HCT116 (cell line): ENCODE measurements around the gene RNASEH2A. TPM values are rescaled to one million over a fixed set of nuclear protein-coding genes. Genes with fewer than 3 reads are reported as not detected.
A peak's percentile ranks its signal among the peaks of the same experiment; 100 is the strongest.

ENCODE experiments used
- ATAC-seq: fragments of 200-7000 bp; cut with Tn5 transposase; 2 replicates; pipeline ENCODE4 v1.9.1; 2020; ENCODE audit warnings: mild to moderate bottlenecking, moderate library complexity
- BruUV-seq: library from RNA; stranded (reverse); fragments of 400-500 nt; replicated peaks from 2 replicates; lab custom pipeline; 2021; lab: Mats Ljungman, UMichigan
- CTCF ChIA-PET: fragments of 300-600 bp; sonication (Branson Sonifier 250); formaldehyde crosslinking; loops from one replicate; lab custom pipeline; 2021; ENCODE audit warnings: antibody characterized with exemption; lab: Charles Lee
- POLR2A ChIA-PET: fragments of 300-600, 350-600 bp; sonication (Branson Sonifier 250); formaldehyde crosslinking; loops from one replicate; lab custom pipeline; 2021; ENCODE audit warnings: antibody characterized with exemption; lab: Charles Lee
- RAD21 ChIA-PET, 2 experiments: fragments of 300-600 bp; sonication (Branson Sonifier 250); formaldehyde crosslinking; loops; one replicate each; lab custom pipeline; 2023; ENCODE audit warnings: low total read pairs in 2 of 2; ENCODE audit not compliant: uncharacterized antibody in 2 of 2, unreplicated experiment in 2 of 2, low non-redundant PET in 1 of 2; lab: Charles Lee
- DNase-seq: peaks from one replicate; pipeline ENCODE4 v3.0.0-alpha.2; 2010; ENCODE audit warnings: low read depth, low spot score
- H2AFZ ChIP-seq: fragments of 200-600 bp; shearing (Covaris generic), sonication (generic); 2 replicates; pipeline ENCODE4 v1.6.1; 2017; ENCODE audit warnings: low read depth, mixed run types, mixed read lengths, antibody characterized with exemption, low read length; ENCODE audit not compliant: poor library complexity, severe bottlenecking
- H3K27ac ChIP-seq: 2 replicates; pipeline ENCODE4 v1.5.1; 2012; ENCODE audit warnings: low read depth, low read length
- H3K27me3 ChIP-seq: fragments of 200-600 bp; sonication (generic); 2 replicates; pipeline ENCODE4 v1.6.1; 2016; ENCODE audit warnings: mixed run types, low read length, mixed read lengths; ENCODE audit not compliant: insufficient read depth
- H3K36me3 ChIP-seq, 2 experiments: fragments of 200-500 bp in 1 of 2; fragments of 200-600 bp in 1 of 2; sonication (Bioruptor generic) in 1 of 2; sonication (generic) in 1 of 2; 2 replicates each; pipeline versions ENCODE4 v1.5.1 to v1.6.1; 2014 to 2016; ENCODE audit warnings: low read length in 2 of 2, inconsistent platforms in 1 of 2, mixed read lengths in 1 of 2, mixed run types in 1 of 2; ENCODE audit not compliant: insufficient read depth in 2 of 2, control insufficient read depth in 1 of 2
- H3K4me1 ChIP-seq, 2 experiments: fragments of 200-600 bp in 1 of 2; sonication (generic) in 1 of 2; 2 replicates each; pipeline versions ENCODE4 v1.5.1 to v1.6.1; 2012 to 2017; ENCODE audit warnings: low read length in 2 of 2, inconsistent platforms in 1 of 2, mild to moderate bottlenecking in 1 of 2, mixed read lengths in 1 of 2, mixed run types in 1 of 2, moderate library complexity in 1 of 2; ENCODE audit not compliant: insufficient read depth in 2 of 2, control insufficient read depth in 1 of 2
- H3K4me2 ChIP-seq: fragments of 200-600 bp; sonication (generic); 2 replicates; pipeline ENCODE4 v1.6.1; 2017; ENCODE audit warnings: mixed run types, low read length, mixed read lengths
- H3K4me3 ChIP-seq, 2 experiments: fragments of 200-600 bp in 1 of 2; sonication (generic) in 1 of 2; replicated peaks in 1 of 2; 2 replicates each; pipeline ENCODE4 v1.5.1; 2011 to 2016; ENCODE audit warnings: low read length in 2 of 2, control low read depth in 1 of 2, low read depth in 1 of 2, mild to moderate bottlenecking in 1 of 2, mixed read lengths in 1 of 2, mixed run types in 1 of 2
- H3K79me2 ChIP-seq: fragments of 200-600 bp; sonication (generic); 2 replicates; pipeline ENCODE4 v1.6.1; 2017; ENCODE audit warnings: mild to moderate bottlenecking, mixed run types, low read length, moderate library complexity, mixed read lengths; ENCODE audit not compliant: insufficient read depth
- H3K9ac ChIP-seq: fragments of 200-600 bp; sonication (generic); 2 replicates; pipeline ENCODE4 v1.6.1; 2016; ENCODE audit warnings: low read length, mixed read lengths
- H3K9me2 ChIP-seq: fragments of 200-600 bp; sonication (generic), shearing (Covaris generic); 2 replicates; pipeline ENCODE4 v1.6.1; 2017; ENCODE audit warnings: mixed run types, mild to moderate bottlenecking, moderate library complexity; ENCODE audit not compliant: insufficient read depth
- H3K9me3 ChIP-seq, 2 experiments: fragments of 200-500 bp in 1 of 2; fragments of 200-600 bp in 1 of 2; sonication (Bioruptor generic) in 1 of 2; sonication (generic) in 1 of 2; 2 replicates each; pipeline ENCODE4 v1.6.1; 2014 to 2017; ENCODE audit warnings: low read length in 2 of 2, mixed read lengths in 2 of 2, inconsistent platforms in 1 of 2, low read depth in 1 of 2, mild to moderate bottlenecking in 1 of 2, mixed run types in 1 of 2, moderate library complexity in 1 of 2; ENCODE audit not compliant: control insufficient read depth in 1 of 2, insufficient read depth in 1 of 2
- H4K20me1 ChIP-seq: fragments of 200-600 bp; sonication (generic), shearing (Covaris generic); 2 replicates; pipeline ENCODE4 v1.6.1; 2017; ENCODE audit warnings: mixed run types, mild to moderate bottlenecking, moderate library complexity; ENCODE audit not compliant: insufficient read depth
- ELF1 ChIP-seq: IDR thresholded peaks from 2 replicates; pipeline ENCODE4 v1.6.1; 2012; ENCODE audit warnings: low read depth, borderline replicate concordance
- EZH2phosphoT487 ChIP-seq: fragments of 200-600 bp; IDR thresholded peaks from 2 replicates; pipeline ENCODE4 v1.6.1; 2018; ENCODE audit warnings: antibody characterized with exemption, borderline replicate concordance
- POLR2A ChIP-seq: IDR thresholded peaks from 2 replicates; pipeline ENCODE4 v1.7.0; 2011; ENCODE audit warnings: borderline replicate concordance; ENCODE audit not compliant: insufficient read depth, insufficient read length; ENCODE audit errors: extremely low read depth
- POLR2AphosphoS5 ChIP-seq: IDR thresholded peaks from 2 replicates; pipeline ENCODE4 v1.6.1; 2011; ENCODE audit warnings: mild to moderate bottlenecking, low read depth, low read length, moderate library complexity
- SP1 ChIP-seq: IDR thresholded peaks from 2 replicates; pipeline ENCODE4 v1.6.1; 2012; ENCODE audit warnings: low read depth
- TCF7L2 ChIP-seq: IDR thresholded peaks from 2 replicates; pipeline ENCODE4 v1.7.0; 2011; ENCODE audit warnings: borderline replicate concordance, inconsistent platforms; ENCODE audit not compliant: insufficient read depth, insufficient read length; ENCODE audit errors: extremely low read depth
- ZBTB33 ChIP-seq: IDR thresholded peaks from 2 replicates; pipeline ENCODE4 v1.6.1; 2011; ENCODE audit warnings: mild to moderate bottlenecking, low read length, moderate library complexity; ENCODE audit not compliant: insufficient replicate concordance; ENCODE audit errors: extremely low read depth
- intact Hi-C: fragments of 100-400 bp; cut with micrococcal nuclease; formaldehyde crosslinking; loops from 2 replicates; pipeline ENCODE4 v1.10.0; 2022
- total RNA-seq: library from RNA; stranded (reverse); gene quantifications from one replicate; pipeline ENCODE4 v1.2.1, GENCODE V29; 2021; ENCODE audit not compliant: unreplicated experiment
- TF ChIP-seq, protein P1 (sequence below): IDR thresholded peaks from 2 replicates; pipeline ENCODE4 v1.6.1; 2012

Gene RNASEH2A
- total RNA-seq, 1 experiment from 2014 or later, result 54.5 TPM

GRCh38 chr19:12778017-12778904 is 28.1 kb upstream of the RNASEH2A start:
- ChIA-PET CTCF (interaction anchor here (1.0 to 7.0 kb wide), 9 partner anchors 12 to 69 kb away, joined by 3 to 88 read pairs (median 12); partner anchors contain the start of genes GET3, JUNB and RTBDN), POLR2A (interaction anchor here (1.1 to 8.8 kb wide), 3 partner anchors 12 to 28 kb away, joined by 4 to 172 read pairs (median 6); partner anchors contain the start of genes JUNB and RNASEH2A), RAD21 (interaction anchor here (0.6 to 2.7 kb wide), 7 partner anchors 10 to 18 kb away, joined by 3 to 15 read pairs (median 5); partner anchors contain the start of gene JUNB (in 2 of the 2))
- TF ChIP-seq EZH2phosphoT487 (no peak), ELF1 (no peak), POLR2A (no peak), ZBTB33 (no peak), SP1 (peak; percentile 6; the same call in 1 of the 2 replicates), TCF7L2 (no peak), POLR2AphosphoS5 (peak; percentile 46)
- TF ChIP-seq, protein P1, sequence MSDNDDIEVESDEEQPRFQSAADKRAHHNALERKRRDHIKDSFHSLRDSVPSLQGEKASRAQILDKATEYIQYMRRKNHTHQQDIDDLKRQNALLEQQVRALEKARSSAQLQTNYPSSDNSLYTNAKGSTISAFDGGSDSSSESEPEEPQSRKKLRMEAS, result peak; percentile 82
- Histone ChIP-seq H3K9me3 (no peaks in the 10 kb centered on the region), H4K20me1 (no peaks in the 10 kb centered on the region), H3K27me3 (no peaks in the 10 kb centered on the region), H3K4me3 (peak overlapping the region; percentile 66 to 68), H3K27ac (peak overlapping the region; percentile 96), H3K79me2 (peaks cover 6% of the 10 kb centered on the region; the same call in 1 of the 2 replicates), H3K4me2 (peak overlapping the region; percentile 85), H2AFZ (no peak overlapping the region), H3K4me1 (peaks cover 53 to 80% of the 10 kb centered on the region in 2 experiments), H3K36me3 (no peaks in the 10 kb centered on the region), H3K9me2 (no peaks in the 10 kb centered on the region), H3K9ac (peak overlapping the region; percentile 78)
- DNase-seq (no peak), ATAC-seq (peak; percentile 26)
- intact Hi-C loops, result loop anchor here (2.0 to 5.0 kb wide), 2 partner anchors 15 to 69 kb away; no protein-coding TSS in a partner anchor
- BruUV-seq, result no TSS peak
